Islet of Langerhans (tissue), 1 donor: Measurements from ENCODE around the gene SV2C.
A peak's percentile ranks its signal among the peaks of the same experiment; 100 is the strongest.
"Not testable (repeated sequence)": the region's sequence is repeated elsewhere in the genome, so short reads cannot be mapped to it uniquely, and the experiment has no call there.

Experiments
- FAIRE-seq: peaks from one replicate; lab custom pipeline; 2011; peaks lifted over from hg19 to GRCh38; lab: Jason Lieb, UNC

SV2C gene

GRCh38 chr5:76257225-76257833 lies 174.1 kb downstream of the SV2C start:
- FAIRE-seq: no peak

GRCh38 chr5:76257897-76258296 lies 174.7 kb downstream of the SV2C start:
- no peak for FAIRE-seq

GRCh38 chr5:76264681-76265080 lies 181.5 kb downstream of the SV2C start:
- no peak for FAIRE-seq

DNA sequence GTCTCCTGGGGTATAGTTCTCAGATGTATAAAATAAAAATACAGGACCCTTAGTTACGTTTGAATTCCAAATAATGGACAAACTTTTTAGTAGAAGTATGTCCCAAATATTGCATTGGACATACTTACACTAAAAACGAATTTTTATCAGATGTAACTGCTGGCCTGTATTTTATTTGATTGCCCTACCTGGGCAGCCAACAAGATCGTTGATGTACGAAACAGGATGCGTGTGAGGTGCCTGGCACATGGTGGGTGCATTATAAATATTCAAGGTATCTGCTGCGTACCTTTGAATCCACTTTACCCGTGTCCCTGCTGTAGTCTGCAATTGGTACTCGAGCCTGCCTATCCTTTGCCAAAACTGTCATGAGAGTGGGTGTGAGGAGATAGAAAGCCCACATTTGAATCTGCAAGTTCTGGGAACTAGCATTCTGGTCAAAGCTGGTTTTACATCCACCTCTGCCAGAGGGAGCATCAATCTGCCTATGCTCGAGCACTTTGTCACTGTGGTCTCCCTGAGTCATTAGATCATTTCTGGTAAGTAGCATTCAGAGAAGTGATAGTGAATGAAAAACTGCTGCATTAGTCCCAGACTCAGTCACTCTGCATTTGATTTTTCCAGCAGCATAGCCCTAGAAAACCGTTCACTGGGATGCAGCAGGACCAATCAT lies 186.2 kb downstream of the SV2C start:
- no peak for FAIRE-seq

- no peak for FAIRE-seq
Observed at GRCh38 chr5:76269932-76270610, 186.9 kb downstream of the SV2C start.

GRCh38 chr5:76271836-76272235 lies 188.7 kb downstream of the SV2C start:
- no peak for FAIRE-seq

DNA sequence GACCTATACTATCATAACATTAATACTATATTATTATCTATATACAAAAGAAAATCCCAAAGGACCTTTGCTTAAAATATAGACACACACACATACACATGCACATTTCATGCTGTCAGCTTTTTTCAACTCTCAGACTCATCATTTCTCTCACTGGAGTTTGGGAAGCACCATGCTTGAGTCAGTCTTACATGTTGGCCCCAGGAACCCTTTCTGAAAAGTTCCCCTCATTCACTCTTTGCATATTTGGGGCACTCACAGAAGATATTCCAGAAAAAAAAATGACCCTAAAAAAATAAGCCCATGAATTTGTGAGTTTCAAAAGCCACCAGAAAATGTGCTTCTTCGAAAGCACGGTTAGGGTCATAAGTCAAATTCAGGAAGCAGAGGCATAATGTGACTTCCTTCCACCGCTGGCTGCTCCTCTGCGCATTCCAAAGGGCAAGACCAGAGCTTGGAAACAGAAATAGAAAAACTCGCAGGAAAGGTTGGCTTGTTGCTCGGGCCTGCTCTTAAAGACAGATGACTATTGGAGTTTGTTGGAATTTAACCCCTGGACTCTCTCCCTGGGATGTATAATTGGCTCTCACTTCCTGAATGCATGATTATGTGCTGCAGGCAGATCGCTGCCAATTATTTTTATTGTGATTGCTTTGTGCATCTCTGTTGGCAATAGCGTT lies 190.2 kb downstream of the SV2C start:
- no peak for FAIRE-seq

GRCh38 chr5:76274571-76274970 lies 191.4 kb downstream of the SV2C start:
- no peak for FAIRE-seq

DNA sequence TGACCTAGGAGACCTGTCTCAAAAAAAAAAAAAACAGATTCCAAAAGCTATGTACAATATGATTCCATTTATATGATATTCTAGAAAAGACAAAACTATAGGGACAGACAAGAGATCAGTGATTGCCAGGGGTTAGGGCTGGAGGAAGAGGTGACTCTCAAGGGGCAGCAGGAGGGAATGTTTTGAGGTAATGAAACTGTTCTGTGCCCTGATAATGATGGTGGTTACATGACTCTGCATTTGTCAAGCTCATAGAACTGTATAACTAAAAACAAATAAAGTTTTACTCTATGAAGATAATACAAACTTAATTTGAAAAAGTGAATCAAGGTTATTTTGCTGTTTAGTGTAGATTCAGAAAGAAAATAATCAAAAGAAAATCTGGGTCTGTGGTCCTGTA lies 194.6 kb downstream of the SV2C start:
- FAIRE-seq: no peak

DNA sequence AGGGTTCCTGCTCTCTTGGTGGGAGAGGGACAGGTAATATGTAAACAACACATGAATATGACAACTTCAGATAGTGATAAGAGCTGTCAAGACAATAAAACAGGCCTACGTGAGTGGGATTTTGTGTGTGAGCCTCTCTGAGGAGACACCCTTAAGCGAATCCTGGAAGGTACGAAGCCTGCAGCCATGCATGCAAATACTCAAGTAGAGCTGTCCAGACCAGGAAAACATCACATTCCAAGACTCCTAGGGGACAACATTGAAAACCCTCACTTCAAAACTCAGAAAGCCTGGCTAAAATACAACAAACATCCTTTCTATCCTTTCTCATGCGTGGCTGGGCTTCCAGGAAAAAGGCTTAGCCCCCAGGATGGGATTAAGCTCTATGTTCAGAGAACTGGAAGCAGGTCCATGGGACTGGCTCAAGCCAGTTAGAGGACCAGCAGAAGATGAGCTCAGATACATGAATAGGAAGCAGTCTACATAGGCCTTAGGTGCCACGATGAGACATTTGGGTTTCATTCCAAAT lies 195.1 kb downstream of the SV2C start:
- FAIRE-seq: no peak

DNA sequence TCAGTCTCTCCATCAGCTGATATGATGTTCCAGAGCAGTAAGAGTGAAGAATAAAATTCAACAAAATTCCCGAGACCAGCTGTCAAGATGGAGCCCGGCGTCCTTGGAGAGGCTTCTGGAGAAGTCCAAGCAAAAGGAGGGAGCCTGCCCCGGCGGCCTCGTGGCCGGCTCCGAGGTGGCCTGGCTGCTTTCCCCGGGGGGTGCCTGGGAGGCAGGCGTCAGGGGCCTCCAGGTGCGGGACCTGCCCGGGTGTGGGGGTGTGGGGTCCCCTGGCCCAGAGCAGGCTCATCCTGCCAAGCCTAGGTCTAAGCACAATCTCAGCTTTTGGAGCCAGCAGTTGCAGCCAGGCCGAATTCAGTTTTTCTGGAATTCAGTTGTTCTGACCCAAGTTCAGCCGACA lies 197.3 kb downstream of the SV2C start:
- no peak for FAIRE-seq

DNA sequence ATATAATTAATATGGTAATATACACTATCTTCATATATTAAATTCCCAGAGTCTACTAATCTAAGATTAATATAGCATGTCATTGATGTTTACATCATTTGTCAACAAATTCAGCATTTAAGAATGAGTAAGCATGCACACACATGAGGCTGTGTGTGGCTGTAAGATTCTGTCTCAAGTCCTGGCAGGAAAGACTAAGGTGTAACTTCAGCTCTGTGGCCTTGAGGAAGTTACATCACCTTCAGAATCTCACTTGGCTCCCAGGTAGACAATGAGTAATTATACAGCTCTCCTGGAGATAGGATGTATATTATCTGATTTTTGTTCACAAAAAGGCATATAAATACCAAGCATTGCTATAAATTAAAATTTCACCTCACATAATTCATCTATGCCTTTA lies 200.5 kb downstream of the SV2C start:
- FAIRE-seq: no peak

DNA sequence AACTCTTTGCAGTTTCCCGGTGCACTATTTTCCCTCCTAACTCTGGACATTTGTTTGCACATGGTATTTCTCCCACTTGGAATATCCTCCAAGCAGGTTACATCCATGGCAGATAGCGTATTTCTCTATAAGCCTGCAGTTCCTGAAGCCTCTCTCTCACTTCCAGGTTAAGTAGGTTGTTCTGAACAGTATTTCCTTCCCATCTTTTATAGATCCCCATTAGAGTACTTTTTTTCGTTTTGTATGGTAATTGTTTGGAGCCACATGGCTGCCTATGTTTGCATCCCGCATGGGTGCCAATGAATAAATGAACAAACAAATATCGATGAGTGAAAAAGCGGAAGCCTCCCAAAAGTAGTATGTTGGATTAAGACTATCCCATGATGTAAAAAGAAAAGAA lies 206.5 kb downstream of the SV2C start:
- no peak for FAIRE-seq

GRCh38 chr5:76290321-76290757 lies 207.2 kb downstream of the SV2C start:
- FAIRE-seq: no peak

DNA sequence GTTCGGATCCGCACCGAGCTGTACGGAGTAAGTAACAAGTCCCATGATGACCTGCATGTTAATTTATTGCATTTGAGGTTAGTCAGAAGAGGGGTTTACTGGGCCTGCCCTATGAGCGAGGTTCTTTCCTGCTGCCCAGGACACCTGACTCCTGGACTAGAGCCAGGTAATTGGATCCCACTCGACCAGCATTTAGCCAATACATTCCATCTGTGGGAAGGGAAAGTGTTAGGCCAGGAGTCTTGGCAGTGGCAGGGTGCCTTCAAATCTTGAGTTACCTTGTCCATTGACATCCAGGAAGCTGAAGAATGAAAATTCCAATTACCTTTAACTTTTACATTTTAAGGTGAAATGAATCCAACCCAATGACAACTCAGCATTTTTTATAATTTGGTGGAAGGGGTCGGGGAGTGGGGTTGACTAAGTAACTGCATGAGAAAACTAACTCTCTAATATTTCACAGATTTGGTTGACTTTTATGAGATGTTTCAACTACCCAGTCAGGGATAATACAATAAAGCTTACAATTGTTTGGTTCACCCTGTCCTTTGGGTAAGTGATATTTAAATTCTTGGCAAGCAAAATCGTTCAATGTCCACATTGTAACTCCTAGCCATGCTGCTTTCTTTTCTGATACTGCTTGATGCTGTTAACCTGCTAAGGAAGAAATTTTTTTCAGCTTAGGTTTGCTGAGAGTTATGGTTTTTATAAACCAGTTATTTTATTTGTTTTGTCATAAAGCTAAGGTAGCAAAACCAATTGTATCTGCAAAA lies 208.3 kb downstream of the SV2C start:
- FAIRE-seq: no peak

- no peak for FAIRE-seq
Observed at GRCh38 chr5:76292620-76293322, 209.6 kb downstream of the SV2C start.

- no peak for FAIRE-seq
Observed at GRCh38 chr5:76294573-76294972, 211.4 kb downstream of the SV2C start.

DNA sequence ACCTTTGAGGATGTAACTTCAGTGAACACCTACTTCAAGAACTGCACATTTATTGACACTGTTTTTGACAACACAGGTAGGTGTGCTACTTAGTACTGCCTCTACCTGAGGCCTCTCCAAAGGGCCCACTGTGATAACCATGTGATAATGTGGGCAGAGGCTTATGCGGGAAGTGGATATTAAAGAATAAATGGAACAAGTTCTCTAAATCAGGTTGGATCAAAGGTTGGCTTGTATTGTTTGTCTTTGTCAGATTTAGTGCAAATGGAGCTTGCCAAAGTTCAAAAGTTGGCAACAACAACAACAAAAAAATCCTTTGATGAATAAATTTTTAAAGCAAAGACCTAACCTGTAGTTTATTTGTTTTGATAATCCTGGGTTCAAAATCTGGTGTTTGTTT lies 215.7 kb downstream of the SV2C start:
- no peak for FAIRE-seq

DNA sequence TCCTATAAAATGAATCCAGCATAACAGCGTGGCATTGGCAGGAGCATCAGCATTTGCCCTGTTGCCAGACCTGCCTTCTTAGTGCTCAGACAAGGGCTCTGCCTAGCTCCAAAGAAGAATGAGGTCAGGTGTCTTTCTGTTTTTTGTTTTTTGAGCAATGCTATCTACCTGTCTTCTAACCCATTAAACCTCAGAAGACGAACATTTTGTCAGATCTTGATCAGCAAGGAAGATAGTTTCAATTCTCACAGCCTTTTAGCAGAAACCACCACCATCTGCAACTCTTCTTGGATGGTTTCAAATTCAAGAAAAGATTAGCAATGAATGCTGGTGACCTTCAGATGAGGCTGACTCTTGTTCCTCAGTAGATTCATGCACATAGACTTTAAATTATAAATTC lies 216.4 kb downstream of the SV2C start:
- no peak for FAIRE-seq

GRCh38 chr5:76301932-76302331 lies 218.7 kb downstream of the SV2C start:
- FAIRE-seq: not testable (repeated sequence)

- FAIRE-seq: peak; percentile 94
Observed at GRCh38 chr5:76302661-76303060, 219.5 kb downstream of the SV2C start.
